Activated CD8-positive, alpha-beta memory T cell treated with anti-CD3 and anti-CD28 coated beads for 48 hours (primary cell): ENCODE results near the gene DOC2B.
"Not testable (repeated sequence)": the region's sequence is repeated elsewhere in the genome, so short reads cannot be mapped to it uniquely, and the experiment has no call there.

Experiments used
- DNase-seq, 3 experiments: peaks; one replicate each; pipeline ENCODE4 v3.0.0-alpha.2; 2020; ENCODE audit warnings: low read depth in 2 of 3, low spot score in 2 of 3

The DOC2B gene

DNA sequence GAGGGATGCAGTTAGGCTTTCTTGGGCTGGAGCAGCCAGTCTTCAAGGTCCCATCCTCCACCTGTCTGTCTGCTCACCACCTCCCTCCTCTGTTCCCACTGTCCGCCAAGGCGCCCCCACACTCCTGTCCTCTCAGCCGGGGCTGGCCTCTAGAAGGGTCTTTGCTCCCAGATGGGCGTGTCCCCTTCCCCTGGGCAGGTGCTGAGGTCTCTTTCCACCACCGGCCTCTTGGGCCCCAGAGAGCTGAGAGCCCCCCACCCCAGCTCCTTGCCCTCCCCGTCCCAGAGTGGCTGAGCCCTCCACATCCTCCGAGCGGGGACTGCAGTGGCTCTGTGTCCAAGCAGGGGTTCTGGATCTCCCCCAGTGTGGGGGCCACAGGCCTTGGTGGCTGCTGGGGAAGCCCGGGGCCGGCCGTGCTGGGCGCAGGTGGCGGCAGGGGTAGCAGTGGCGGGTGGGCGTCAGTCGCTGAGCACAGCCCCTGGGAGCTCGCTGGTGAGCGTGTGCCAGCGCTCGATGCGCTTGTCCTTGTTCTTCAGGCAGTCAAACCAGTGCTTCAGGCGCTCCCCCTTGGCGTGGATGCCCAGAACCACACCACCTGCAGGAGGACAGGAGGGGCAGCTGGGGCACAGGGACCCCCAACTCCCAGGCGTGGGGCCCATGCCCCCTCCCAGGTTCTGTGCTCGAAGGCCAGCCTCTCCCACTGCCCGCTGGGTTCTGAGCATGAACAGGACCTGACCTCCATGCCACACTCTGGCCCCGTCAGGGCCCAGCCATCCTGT is 34.3 kb downstream of the DOC2B start:
- no peak for DNase-seq

DNA sequence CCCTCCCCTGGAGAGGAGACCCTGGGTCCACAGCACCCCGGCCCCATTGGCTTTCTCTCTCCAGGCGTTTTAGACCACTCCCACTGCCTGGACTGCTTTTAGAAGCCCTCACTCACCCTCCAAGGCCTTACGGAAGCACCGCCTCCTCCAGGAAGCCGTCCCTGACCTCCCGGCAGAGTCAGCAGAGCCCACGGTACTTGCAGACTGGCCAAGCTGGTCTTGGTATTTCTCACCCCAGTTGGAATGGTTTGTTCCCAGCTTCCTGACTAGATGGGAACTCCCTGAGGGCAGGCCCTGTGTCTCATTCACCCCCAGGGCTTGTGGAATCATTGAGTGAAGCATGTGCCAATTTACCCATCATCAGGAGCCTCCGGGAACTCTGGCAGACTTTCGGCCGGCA is 34.9 kb downstream of the DOC2B start:
- DNase-seq = no peak

DNA sequence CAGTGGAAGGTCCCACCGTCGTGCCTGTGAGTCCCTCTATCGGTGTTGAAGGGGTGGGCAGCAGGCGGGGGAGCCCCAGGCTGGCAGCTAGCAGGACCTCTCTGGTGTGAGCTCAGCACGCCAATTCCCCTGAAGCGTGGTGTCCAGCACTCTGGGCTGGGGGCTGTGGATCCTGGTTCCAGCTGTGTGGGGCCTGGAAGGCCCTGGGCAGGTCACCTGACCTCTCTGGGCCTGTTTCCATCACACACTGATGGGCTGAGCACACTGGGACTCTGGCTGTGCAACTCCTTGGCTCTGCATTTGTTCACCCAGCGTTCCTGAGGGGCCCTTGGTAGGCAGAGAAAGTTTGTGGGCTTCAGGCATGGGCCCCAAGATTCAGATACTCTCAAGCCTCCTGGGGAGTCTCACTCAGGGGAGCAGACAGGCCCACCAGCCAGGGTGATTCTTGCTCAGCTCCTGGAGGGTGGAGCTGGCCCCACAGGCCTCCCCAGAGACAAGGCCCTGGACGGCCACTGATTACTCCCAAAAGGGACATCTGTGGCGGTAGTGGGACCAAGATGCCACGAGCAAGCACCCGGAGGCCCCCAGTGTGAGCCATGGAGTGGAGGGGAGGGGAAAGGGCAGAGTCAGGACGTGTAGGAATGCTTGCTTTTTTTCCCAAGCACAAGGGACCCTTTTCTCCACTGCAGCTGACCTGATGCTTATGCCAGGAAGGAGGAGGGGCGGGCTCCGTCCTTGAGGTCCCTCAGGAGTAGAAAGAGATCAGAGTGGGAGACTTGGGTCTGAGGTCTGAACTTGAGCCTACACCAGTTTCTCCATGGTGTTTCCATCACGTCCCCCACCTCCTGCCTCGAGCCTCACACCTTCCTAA is 35.5 kb downstream of the DOC2B start:
- DNase-seq = no peak

DNA sequence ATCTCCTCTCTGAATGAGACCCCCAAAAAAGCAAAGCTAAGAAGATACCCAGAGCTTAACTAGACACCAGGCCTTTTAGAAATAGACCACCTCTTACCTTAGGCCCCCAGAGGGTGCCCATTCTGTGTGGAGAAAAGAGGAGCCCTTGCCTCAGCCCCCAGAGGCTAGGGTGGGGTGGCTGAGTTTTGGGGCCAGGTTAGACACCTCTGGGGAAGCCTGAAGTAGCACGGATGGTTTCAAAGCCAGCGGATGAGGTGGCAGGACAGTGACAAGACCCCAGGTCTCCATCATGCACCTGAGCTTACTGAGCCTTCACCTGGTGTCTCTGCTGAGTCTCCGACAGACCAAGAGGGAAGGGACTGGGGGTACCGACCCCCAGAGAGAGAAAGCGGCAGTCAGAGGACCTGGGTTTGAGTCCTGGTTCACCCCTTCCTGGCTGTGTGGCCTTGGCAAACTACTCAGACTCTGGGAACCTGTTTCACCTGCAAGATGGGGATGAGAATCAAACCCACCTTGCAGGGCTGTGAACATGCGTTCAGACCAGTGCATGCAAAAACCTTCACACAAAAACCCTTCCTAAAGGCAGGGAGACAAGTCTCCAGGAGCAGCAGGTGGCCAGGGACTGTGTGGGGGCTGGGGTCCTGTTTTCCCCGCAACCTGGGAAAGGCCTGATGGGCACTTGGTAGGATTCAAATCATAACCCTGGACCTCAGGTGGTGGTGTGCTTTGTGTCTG is 36.3 kb downstream of the DOC2B start:
- DNase-seq = no peak

DNA sequence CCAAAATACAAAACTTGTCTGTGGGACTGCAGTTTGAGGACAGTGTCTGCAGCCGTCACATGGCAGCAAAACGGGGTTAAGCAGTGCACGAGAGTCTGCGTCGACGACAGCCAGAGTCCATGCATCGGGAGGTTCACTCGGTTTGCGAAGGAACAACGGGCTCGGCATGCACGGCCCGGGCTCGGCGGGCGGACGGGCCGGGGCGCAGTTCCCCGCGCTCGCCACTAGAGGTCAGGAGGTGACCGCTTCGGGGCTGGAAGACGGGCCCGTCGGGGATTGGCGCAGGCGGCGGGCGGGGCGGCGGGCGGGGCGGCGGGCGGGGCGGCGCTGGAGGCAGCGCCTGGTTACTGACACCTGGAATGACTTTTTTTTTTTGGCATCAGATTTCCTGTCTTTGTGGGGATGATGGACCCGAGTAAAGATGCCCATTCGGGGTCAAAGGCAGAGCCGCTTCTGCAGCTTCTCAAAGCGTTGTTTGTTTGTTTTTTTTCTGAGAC is 37.6 kb downstream of the DOC2B start:
- peak; percentile 73 to 89 (median 83) for DNase-seq

DNA sequence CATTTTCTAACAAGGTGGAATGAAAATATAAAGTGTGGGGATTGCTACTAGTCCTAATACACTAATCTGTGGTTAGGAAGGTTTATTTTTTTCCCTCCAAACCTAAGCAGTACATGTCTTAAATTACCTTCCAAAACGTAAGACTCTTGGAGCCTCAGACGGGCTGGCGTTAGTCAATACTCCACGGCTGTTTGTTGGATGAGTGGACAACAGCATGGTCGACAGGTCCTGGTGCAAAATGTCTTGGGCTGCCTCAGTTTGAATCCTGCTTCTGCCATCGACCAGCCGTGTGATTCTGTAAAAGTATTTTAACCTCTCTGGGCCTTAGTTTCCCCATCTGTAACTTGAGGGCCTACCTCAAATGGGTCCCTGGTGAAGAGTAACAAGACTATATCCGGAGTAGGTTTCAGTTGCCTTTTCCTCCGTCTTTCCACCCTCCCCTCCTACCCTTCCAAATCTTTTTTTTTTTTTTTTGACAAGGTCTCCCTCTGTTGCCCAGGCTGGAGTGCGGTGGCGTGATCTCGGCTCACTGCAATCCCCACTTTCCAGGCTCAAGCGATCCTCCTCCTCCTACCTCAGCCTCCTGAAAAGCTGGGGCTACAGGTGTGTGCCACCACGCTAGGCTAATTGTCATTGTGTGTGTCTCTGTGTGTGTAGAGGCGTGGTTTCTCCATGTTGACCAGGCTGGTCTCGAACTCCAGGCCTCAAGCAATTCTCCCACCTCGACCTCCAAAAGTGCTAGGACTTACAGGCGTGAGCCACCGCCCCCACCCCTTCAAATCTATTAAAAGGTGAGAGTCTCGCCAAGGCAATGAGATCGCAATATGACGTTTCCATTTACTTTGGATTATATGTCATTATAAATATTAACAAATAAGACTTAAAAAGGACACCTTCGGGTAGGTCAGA is 38.3 kb downstream of the DOC2B start:
- DNase-seq = no peak

DNA sequence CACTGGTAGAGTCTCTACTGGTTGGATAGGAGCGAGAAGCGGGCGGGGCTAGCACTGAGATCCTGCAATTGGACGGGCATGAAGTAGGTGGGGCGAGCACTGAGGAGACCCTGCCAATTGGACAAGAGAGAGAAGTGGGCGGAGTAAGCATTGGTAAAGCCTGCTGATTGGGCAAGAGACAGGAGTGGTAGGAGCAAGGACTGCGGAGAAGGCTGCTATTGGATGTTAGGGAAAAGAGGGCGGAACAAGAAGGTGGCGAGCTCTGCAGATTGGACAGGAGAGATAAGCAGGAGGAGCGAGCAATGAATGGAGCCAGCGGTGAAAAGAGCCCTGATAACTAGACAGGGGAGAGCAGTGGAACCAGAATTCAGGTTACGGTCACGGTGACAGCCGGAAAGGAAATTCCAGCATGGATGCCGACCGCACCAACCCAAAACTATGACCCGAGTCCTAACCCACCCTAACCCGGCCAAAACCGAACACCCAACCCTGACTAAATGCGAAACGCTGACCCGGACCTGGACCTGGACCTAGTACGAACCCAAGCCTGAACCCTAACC is 39.3 kb downstream of the DOC2B start:
- no peak for DNase-seq

DNA sequence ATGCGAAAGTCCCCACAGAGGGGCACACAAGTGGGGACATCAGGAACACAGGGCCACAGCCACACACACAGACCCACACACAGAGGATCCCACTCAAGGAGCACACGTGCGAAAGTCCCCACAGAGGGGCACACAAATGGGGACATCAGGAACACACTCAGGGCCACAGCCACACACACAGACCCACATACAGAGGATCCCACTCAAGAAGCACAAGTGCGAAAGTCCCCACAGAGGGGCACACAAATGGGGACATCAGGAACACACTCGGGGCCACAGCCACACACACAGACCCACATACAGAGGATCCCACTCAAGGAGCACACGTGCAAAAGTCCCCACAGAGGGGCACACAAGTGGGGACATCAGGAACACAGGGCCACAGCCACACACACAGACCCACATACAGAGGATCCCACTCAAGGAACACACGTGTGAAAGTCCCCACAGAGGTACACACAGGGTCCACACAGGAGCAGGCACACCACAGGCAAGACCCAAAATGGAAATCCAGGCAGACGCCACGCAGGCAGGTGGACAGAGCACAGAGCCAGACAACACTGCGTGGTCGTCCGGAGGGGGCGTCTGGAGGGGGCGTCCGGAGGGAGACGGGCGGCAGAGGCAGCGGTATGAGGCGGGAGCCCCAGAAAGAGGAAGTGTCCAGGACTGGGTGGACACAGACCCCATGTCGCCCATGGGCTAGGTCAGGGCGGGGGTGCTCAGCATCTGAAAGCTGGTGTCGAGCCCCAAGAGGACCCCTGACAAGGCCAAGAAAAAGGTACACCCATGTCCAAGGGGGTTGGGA is 41.8 kb downstream of the DOC2B start:
- not testable (repeated sequence) for DNase-seq

DNA sequence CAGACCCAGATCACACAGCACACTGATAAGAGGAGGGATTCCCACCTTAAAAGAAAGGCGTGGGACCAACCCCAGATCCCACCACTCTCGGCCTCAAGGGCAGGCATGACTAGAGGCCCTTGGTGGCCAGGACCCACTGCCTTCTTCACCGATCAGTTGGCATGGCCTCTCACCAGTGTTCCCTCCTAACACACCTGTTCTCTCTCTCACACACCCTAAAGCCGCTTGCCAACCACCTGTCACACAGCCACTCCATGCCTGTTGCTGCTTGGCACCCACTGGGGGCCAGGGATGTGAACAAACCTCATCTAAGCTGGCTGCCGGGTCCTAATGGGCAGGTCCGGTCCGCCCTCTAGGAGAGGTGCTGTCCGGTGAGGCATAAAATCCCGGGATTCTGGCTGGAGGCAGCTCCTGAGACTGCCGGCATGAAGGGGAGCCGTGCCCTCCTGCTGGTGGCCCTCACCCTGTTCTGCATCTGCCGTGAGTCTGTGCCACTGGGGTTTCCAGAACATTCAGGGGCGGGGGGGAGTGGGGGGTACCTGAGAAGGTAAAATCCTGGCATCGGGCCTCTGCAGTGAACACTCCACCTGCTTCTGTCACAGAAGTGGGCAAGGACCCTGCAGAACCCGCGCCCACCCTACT is 44.2 kb downstream of the DOC2B start, which contains the start of gene SCGB1C2:
SCGB1C2 (plus strand) TSS at position 404 of the 642 bp plus-strand sequence; CDS start at position 426, 22 bp downstream.
- DNase-seq = not testable (repeated sequence)

DNA sequence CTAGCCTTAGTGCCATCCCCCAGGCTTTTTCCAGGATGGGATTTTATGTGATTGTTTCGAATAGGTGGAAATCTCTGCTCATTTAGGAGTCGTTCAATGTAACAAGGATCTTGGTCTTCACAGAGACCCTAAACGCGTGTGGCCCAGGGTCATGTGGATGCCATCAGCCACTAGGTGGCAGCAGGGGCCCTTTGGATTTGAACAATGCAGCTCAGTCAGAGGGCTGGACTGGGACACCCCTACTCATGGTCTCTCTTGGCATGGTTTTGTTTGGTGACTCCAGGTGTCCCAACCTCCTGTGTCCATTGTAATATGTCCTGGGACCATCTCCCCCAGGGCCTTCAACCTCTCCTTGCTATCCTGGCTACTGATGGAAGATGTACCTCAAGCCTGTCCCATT is 44.9 kb downstream of the DOC2B start:
- peak in 1 of 3 experiments; percentile 49 for DNase-seq

DNA sequence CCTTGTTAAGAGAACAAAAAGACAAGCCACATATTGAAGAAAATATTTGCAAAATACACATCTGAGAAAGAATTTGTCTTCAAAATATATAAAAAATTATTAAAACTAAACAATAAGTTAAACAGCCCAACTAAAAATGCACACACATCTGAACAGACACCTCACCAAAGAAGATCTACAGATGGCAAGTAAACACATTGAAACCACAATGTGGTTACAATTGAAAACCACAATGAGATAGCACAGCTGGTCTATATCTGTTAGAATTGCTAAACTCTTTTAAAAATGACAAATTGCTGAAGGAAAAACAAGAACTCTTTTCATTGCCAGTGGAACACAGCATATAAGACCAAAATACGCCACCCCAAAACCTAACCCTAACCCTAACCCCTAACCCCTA is 45.6 kb downstream of the DOC2B start:
- not testable (repeated sequence) for DNase-seq

DNA sequence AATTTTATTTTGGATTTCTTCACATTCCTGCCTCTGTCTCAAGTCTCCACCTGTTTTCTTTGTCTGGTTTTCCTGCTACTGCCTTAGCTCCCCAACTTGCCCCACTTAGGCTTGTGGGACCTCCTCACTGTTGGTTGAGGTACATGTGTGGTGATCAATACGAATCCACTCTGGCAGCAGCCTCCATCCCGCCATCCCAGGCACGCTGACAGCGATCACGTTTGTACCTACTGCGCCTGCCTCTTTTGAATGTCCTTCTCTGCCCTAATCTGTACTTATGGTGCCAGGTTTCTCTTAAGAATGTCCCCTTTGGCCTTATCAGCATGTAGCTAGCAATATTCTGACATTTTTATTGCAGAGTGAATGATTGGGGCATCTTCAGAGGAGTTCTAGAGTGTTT is 46.4 kb downstream of the DOC2B start:
- not testable (repeated sequence) for DNase-seq

DNA sequence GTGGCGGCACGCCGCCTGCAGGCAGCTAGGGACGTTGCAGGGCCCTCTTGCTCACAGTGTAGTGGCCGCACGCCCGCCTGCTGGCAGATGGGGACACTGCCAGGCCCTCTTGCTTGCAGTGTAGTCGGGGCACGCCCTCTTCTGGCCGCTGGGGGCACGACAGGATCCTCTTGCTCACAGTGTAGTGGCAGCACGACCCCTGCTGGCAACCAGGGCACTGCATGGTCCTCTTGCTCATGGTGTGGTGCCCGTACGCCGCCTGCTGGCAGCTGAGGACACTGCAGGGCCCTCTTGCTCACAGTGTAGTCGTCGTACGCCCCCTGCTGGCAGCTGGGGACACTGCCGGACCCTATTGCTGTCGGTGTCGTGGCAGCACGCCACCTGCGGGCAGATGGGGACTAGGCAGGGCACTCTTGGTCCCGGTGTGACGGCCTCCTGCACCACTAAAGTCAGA is 47.1 kb downstream of the DOC2B start:
- DNase-seq = not testable (repeated sequence)

DNA sequence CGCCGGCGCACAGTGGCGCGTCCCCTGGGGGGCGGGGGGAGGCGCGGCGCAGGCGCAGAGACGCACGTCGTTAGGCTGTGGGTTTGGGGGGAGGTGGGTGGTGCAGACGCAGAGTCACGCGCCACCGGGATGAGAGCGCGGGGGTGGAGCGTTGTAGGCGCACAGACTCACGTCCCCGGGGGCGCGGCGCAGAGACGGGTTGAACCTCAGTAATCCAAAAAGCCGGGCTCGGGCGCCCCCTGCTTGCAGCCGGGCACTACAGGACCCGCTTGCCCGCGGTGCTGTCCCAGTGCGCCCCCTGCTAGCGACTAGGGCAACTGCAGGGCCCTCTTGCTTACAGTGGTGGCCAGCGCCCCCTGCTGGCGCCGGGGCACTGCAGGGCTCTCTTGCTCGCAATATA is 47.5 kb downstream of the DOC2B start:
- DNase-seq = not testable (repeated sequence)

DNA sequence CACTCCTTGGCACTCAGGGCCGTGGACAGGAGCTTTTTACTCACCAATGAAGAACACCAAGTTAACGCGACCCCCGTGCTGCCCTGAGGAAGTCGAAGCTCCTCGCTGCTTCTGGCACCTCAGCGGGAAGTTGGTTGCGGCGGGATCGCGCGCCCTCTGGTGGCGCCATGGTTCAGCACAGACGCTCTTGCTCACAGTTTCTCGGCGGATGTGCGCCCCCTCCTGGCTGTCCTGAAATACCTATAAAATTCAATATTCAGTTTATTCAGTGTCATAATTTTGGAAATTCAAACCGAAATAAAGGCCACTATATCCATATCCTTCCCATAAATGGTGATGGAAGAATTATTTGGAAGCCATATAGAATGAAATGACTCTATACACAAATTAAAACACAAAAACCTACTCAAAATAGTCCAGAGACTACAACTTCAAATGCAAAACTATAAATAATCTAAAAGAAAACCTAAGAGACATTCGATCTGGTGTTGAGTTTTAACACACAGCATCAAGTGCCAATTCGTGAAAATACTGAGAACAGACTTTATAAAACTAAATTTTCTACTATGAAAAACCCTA is 63.0 kb downstream of the DOC2B start:
- DNase-seq = not testable (repeated sequence)

DNA sequence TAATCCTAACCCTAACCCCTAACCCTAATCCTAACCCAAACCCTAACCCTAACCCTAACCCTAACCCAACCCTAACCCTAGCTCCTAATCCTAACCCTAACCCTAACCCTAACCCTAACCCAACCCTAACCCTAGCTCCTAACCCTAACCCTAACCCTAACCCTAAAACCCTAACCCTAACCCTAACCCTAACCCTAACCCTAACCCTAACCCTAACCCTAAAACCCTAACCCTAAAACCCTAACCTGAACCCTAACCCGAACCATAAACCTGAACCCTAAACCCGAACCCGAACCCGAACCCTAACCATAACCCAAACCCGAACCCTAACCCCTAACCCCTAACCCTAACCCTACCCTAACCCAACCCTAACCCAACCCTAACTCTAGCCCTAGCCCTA is 68.3 kb downstream of the DOC2B start:
- DNase-seq = not testable (repeated sequence)
